Stimulated activated CD8-positive, alpha-beta memory T cell treated with anti-CD3 and anti-CD28 coated beads, Interleukin-4, amount 100 ng/mL, for 48 hours (primary cell): ENCODE measurements around the gene DNAJB6.
"Not testable (repeated sequence)": the region's sequence is repeated elsewhere in the genome, so short reads cannot be mapped to it uniquely, and the experiment has no call there.

Source experiments
- DNase-seq: peaks from one replicate; pipeline ENCODE4 v3.0.0-alpha.2; 2020

DNAJB6 gene

DNA sequence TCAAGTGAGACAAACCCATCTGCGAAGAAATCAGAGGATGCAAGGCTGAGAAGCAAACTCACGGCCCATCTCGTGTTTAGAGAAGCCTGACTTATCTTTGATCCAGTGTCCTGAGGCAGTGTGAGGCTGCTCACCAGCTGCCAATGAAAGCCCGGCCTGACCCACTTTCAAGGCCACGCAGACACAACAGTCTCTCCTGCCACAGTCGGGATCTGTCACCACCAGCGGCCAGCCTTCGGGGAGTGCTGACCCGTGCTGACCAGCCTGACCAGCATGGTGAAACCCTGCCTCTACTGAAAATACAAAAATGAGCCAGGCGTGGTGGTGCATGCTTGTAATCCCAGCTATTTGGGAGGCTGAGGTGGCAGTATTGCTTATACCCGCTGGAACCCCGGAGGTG, 7.4 kb upstream of the DNAJB6 start:
- no peak for DNase-seq

GRCh38 chr7:157330567-157330966, 6.2 kb upstream of the DNAJB6 start:
- not testable (repeated sequence) for DNase-seq

GRCh38 chr7:157331049-157331448, 5.8 kb upstream of the DNAJB6 start:
- DNase-seq: not testable (repeated sequence)

GRCh38 chr7:157335236-157335635, 1.6 kb upstream of the DNAJB6 start:
- no peak for DNase-seq

- no peak for DNase-seq
Observed at GRCh38 chr7:157335991-157336382, 817 bp upstream of the DNAJB6 start.

DNA sequence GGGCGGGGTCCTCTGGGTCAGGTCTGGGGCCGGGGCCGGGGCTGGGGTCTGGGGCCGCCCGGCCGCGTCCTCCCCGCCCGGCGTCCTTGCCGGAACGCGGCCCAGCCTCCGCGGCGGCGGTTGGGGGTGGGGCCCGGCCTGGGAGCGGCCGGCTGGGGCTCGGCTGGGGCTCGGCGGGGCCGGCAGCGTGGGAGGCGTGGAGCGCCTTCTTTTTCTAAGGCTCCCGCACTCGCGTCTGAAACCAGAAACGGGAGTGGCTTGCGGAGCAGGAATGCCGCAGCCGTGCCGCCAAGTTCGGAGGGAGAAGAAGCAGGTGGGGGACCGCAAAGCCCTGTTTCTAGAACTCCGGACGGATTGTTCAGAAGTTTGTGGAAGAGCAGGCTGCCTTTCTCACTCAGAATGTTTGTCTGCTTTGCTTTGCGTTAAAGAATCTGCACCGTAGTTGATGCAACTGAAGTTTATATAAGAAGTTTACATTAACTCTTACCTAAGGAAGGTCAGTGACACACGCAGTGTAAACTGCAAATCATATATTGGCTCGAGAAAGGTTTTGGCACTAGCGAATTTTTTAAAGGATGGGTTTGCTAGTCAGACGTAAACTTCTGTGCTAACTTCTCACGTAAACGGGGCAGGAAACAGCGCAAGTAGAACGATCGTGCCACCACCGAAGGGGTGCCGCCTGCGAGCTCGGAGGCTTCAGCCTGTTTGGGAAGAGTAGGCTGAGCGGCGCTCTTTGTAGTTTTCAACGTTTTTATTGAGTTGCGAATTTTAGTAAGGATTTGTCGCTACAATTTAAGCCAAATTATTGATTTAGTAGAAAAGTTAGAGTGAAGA, 729 bp downstream of the DNAJB6 start:
- DNase-seq: peak; percentile 81

- DNase-seq: peak; percentile 77
Observed at GRCh38 chr7:157339777-157340677, 3.2 kb downstream of the DNAJB6 start.

- no peak for DNase-seq
Observed at GRCh38 chr7:157347217-157347904, 10.6 kb downstream of the DNAJB6 start.

GRCh38 chr7:157348548-157348947, 11.7 kb downstream of the DNAJB6 start:
- no peak for DNase-seq

GRCh38 chr7:157352516-157352915, 15.7 kb downstream of the DNAJB6 start:
- DNase-seq: no peak

DNA sequence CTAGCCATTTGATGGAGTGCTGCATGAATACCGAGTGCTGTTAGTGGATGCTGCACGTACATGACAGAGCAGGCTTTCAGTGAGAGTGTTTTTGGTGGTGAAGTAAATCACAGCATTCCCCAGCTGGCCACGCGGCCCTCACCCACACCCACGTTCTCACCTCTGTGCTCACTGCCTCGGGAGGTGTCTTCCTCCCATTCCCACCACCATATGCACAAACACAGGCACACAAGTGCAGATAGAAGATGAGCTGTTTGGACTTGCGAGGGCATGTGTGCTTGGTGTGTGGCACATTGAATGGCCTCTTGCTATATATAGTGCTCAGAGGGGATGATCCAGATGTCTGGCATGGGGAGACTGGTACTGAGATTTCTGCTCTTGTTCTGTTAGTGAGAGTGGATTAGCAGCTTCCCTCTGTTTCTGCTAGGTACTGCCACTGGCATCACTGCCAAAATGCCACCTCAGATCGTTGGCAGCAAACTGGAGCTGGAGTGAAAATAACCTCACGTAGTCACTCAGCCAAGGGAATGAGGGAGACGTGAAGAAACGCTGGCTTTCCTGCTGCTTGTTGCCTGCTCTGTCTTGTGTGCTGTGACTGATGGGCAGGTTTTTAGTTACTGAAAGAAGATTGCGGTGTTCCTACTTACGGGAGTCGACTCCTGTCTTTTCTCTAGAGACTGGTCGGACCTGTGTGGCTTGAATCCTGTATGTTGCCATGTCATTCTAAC, 19.1 kb downstream of the DNAJB6 start:
- DNase-seq: no peak

DNA sequence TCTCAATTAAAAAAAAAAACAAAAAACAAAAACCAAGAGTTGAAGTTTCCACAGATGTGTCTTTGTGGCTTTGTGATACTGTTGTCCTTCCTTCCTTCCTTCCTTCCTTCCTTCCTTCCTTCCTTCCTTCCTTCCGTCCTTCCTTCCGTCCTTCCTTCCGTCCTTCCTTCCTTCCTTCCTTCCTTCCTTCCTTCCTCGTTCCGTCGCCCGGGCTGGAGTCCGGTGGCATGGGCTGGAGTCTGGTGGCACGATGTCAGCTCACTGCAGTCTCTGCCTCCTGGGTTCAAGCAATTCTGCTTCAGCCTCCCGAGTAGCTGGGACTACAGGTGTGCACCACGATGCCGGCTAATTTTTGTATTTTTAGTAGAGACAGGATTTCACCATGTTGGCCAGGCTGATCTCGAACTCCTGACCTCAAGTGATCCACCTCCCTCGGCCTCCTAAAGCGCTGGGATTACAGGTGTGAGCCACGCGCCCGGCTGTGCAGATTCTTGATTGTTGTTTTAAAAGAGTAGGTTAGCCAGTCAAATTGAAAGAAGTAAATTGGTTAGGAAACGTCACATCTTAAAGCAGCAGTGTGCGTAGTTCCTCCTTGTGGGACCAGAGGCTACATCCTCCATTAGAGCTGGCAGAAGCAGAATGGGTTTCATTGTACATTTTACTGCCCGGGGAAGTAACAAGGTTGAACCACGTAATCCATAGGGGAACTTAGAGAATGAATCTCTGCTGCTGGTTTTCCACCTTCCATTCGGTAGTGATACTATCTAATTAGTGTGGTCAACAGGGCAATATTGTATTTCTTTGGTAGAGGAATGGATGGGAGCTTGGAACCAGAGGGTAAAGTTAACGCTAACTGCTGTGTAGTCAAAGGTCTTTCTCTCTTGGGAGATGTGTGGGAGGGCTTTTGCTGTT, 20.6 kb downstream of the DNAJB6 start:
- no peak for DNase-seq

DNA sequence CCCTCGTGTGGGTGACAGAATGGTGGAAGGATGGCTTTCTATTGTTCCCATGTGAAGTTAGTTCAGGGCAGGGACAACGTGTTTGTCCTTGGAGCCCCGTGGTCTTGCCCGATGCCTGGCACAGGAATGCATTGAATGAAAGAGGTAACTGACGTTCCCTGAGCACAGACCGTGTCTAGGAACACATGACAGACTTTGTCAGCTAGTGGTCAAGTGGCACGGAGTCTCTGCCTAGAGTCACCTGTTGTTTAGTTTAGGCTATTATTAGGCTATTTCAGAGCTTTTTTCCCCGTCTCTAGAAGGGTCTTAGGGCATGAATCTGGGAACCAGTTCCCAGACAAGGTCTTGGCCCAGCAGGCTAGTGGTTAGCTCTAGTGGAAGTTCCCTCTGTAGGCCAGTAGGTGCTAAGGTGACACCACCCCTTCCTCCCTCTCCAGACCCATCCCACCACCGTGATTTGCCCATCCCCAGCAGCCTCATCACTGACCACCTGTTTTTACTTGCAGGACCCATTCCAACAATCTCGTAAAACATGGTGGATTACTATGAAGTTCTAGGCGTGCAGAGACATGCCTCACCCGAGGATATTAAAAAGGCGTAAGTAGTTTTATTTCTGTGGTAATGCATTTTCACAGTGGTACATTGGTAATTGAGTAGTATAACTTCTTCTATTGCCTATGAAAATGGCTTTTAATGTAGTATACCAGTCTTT, 21.4 kb downstream of the DNAJB6 start:
- no peak for DNase-seq

DNA sequence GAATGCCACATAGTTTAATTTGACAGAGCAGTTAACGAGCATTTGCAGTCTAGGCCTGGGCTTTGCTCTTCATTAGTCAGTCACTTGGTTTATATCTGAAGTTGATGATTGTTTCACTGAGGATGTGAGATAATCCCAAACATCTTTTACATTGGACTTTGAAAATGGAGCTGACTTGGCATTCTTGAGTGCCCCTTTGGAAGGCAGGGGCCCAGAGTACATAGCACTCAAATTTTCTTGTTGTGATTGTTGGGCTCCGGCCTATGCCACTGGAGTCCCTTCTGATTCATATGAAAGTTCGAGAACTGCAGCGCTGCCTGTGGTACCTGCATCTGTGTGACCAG, 21.9 kb downstream of the DNAJB6 start:
- no peak for DNase-seq

GRCh38 chr7:157359581-157359980, 22.8 kb downstream of the DNAJB6 start:
- DNase-seq: no peak

DNA sequence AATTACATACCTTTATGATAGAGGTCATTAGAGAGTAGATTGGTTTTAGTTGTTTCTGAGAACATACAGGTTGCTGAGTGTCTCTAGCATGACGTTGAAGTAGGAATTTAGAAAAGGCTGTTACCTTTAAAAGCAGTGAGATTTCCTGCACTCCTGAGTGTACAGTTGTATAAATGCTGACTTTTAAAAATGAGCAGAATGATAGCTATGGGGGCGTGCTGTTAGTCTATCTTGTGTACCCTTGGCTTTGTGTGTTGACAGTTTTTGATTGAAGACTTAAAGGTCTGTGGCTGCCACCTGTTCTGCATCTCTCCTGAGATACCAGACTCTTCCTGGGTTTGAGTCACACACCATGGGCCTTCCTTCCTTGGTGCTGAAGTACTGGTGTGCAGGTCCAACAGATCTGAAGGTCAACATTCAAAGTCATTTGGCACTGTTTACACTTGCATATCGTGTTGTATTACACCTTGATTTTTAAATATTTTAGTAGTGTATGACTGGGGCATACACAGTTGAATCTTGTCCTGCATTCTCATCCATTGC, 23.8 kb downstream of the DNAJB6 start:
- no peak for DNase-seq

DNA sequence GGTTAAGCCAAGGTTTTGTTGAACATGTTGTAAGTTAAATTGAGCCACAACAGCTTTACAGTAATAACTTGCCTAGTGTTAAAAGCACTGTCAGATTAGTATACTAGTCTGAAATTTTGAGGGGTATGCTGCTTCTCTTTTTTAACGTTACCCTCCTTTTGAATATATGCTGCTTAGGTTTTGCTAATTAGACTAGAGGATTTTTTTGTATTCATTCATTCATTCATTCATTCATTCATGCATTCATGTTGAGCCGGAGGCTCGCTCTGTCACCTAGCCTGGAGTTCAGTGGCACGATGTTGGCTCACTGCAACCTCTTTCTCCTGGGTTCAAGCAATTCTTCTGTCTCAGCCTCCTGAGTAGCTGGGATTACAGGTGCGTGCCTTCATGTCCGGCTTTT, 24.7 kb downstream of the DNAJB6 start:
- no peak for DNase-seq

- no peak for DNase-seq
Observed at GRCh38 chr7:157362729-157363128, 25.9 kb downstream of the DNAJB6 start.

DNA sequence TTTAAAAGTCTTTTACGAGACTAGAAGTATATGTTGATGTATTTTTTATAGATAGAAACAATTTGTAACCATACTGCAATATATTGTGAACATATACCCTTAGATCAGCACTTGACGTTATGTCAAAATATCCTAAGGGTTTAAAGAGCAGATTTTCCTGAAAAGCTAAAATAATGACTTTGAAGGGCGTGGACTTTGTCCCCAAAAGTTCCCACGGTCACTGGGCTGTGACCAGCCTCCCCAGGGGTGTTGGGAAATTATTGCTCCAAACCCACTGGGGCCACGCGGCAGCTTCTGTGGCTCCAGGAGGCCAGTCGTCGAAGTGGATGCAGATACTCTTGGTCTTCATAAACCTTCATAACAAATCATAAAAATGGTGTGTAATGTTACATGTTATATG, 29.9 kb downstream of the DNAJB6 start:
- no peak for DNase-seq

DNA sequence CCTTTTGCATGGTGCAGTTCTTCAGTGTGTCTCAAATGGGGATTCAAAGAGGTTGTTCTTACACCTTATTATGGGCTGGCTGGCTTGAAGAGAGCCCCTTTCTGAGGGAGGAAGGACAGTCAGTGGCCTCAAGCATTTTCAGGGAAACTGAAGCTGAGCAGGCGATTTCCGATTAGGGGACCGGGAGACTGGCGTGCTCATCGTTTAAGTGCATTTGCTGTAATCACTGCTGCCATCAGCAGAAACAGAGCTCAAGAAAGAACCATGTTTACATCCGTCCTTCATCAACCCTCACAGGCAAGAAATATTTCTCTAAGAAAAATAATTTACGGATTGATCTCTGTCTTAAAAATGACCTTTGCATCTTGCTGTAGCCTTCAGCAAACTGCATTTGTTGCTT, 32.2 kb downstream of the DNAJB6 start:
- no peak for DNase-seq

DNA sequence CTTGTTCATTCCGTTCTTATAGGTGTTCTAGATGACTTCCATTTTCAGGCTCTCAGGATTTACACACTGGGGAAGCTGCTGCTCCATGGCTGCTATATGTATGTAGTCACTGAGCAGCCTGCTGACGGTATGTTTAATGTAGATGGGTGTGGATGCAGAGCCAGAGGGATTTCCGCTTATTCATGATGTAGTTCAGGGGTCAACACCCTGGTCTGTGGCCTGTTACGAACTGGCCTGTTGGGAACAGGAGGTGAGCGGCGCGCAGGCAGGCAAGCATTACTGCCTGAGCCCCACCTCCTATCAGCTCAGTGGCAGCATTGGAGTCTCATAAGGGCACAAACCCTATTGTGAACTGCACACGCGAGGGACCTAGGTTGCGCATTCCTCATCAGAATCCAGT, 33.9 kb downstream of the DNAJB6 start:
- no peak for DNase-seq
